HCEC 1CT (cell line): ENCODE data around the gene FBXL4.

Experiments
- DNase-seq: peaks from one replicate; pipeline ENCODE4 v3.0.0-alpha.2; 2017

Gene FBXL4

GRCh38 chr6:98836962-98837944, 110.5 kb downstream of the FBXL4 start:
- no peak for DNase-seq

- DNase-seq, result no peak
These were observed 111.5 kb downstream of the FBXL4 start for GRCh38 chr6:98836025-98836961.

DNA sequence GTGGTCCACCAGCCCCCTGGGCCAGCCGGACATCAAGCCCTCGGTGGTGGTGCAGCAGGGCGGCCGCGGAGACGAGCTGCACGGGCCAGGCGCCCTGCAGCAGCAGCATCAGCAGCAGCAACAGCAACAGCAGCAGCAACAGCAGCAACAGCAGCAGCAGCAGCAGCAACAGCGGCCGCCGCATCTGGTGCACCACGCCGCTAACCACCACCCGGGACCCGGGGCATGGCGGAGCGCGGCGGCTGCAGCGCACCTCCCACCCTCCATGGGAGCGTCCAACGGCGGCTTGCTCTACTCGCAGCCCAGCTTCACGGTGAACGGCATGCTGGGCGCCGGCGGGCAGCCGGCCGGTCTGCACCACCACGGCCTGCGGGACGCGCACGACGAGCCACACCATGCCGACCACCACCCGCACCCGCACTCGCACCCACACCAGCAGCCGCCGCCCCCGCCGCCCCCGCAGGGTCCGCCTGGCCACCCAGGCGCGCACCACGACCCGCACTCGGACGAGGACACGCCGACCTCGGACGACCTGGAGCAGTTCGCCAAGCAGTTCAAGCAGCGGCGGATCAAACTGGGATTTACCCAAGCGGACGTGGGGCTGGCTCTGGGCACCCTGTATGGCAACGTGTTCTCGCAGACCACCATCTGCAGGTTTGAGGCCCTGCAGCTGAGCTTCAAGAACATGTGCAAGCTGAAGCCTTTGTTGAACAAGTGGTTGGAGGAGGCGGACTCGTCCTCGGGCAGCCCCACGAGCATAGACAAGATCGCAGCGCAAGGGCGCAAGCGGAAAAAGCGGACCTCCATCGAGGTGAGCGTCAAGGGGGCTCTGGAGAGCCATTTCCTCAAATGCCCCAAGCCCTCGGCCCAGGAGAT, 112.4 kb downstream of the FBXL4 start:
- no peak for DNase-seq

GRCh38 chr6:98834060-98835031, 113.4 kb downstream of the FBXL4 start, which contains the start of gene POU3F2:
TSS of gene POU3F2 (plus strand) at chr6:98834574. CDS start at chr6:98834874, 300 bp downstream.
- DNase-seq, result peak; percentile 53

DNA sequence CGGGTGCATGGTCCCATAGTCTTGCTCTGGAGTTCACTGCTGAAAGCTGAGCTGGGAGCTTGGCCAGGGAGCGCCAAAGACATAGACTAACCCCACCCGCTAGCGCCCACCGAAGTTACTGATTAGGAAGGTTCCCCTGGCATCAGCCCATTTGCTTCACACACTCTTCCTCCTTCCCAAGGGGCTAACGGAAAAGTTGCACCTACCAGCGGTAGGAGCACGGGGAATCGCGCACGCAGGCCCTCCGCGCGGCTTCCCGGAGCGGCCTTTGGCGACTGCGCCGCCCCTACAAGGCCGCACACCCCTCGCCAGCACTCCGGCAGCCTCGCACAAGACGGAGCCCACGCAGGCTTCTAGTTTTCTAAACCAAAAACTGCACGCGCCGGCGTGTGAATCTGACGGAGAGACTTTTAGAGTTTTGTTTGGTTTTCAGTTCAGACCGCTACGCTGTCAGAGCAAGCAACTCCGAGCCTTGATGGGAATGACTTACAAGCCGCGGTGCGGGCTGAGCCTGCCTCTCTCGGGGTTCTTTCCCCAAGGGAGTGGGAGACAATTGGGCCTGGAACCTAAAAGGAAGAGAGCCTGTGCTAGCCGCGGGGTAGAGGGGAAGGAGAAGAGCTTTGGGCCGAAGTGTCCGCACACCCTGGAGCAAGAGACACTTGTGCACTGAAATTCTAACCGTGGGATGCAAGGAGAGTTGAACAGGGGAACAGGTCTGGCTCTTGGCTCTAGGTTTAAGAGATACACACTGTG, 114.3 kb downstream of the FBXL4 start:
- DNase-seq, result no peak

DNA sequence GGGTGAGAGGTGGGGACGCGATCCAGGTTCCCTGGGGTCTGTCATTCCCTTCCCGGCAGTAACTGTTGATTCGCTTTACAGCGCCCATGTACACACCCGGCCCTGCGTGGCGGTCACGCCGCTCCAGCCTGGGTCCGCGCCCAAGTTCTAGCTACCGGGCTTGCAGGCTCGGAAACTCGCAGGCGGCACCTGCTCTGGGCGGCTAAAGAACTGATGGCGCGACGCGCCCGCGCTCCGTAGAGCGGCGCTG, 114.8 kb downstream of the FBXL4 start:
- no peak for DNase-seq

- peak; percentile 76 for DNase-seq
These were observed 115.3 kb downstream of the FBXL4 start for GRCh38 chr6:98832284-98833056.

- DNase-seq, result no peak
These were observed 115.8 kb downstream of the FBXL4 start for GRCh38 chr6:98831959-98832283.

DNA sequence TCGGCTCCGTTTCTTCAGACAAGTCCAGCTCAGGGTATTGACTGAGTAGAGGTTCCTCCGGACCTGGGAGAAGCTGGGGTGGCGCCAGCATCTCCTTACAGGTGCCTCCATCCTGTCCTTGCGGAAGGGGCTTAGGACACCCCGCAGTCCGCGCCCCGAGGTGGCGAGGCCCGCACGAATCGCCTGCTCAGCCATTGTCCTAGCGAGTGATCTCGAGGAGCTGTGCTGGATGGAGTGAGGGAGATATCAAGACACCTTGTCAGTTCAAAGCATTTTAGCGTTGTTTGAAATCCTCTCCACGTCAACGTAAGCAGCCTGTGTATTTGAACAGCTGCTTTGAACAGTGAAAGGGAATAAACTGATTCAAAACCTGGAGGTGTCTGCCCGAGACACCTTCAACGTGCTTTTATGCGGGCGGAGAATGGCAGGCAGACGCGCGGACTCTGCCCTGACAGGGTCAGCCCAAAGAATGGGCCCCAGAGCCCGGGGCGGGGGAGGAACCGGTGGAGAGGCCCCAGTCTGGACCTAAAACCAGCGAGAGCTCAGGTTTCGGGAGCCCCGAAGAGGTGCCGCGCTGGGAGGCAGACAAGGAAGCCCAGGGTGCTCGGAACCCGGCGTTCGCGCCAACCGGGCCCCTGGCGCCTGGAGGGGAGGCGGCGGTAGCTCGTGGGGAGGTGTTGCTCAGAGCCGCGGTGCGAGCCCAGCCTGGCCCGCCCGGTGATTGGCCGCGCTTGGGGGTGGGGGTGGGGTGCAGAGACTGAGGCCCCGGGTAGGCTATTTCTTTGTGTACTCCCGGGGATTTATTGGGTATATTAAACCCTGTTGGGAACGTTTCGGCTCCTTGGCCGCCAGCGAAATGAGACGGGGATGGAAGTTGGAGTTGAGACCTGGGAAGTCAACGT, 116.4 kb downstream of the FBXL4 start:
- no peak for DNase-seq

GRCh38 chr6:98830146-98830545, 117.6 kb downstream of the FBXL4 start:
- DNase-seq, result no peak

DNA sequence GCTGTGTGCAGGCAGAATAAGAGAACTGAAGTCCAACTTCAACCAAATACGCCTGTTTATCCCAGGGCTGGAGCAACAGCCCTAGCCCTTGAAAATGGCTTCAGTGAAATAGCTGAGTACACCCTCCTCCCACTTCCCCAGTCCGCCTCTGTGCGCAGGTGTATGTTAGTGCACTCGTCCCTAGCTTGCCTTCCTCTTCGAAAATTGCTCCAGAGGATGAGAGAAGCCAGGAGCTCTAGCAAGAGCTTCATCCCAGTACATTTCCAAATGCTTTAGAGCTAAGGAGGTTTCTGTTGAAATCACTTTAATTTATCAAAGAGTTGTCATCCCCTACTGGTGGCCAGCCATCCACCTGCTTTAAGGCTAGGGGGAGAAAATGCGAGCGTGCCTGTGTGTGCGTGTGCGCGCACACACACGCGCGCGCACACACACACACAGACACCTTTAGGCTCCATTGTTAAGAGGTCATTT, 118.8 kb downstream of the FBXL4 start:
- no peak for DNase-seq

GRCh38 chr6:98828211-98828788, 119.4 kb downstream of the FBXL4 start:
- DNase-seq, result no peak

GRCh38 chr6:98827295-98828159, 120.2 kb downstream of the FBXL4 start:
- DNase-seq, result no peak

DNA sequence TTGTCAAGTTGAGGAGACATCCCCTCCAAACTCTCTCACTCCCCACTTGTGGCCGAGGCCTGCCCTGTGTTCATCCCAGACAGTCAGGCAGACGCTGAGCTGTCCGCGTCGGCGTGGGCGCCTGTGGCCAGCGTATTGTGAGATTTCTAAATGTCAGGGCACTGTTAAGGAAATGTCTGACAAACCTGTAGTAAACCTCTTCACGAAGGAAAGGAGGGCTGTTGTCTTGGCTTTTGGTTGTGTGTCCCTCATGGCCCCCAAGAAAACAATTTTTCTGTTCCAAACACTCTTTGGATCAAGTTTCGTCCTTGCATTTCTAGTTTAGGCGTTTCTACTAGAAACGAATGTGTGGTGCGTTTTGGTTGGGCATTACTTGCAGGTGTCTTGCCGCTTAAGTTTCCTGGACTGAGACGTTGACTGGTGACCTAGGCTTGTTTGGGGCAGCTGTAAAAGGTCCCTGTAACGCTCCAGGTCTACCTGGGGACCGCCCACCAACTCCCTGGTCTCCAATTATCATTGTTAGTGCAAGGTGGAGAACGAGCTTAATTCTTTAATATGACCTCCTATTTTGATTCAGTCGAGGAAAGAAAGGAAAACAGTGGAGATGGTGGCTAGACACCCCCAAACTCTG, 122.0 kb downstream of the FBXL4 start:
- DNase-seq, result no peak

DNA sequence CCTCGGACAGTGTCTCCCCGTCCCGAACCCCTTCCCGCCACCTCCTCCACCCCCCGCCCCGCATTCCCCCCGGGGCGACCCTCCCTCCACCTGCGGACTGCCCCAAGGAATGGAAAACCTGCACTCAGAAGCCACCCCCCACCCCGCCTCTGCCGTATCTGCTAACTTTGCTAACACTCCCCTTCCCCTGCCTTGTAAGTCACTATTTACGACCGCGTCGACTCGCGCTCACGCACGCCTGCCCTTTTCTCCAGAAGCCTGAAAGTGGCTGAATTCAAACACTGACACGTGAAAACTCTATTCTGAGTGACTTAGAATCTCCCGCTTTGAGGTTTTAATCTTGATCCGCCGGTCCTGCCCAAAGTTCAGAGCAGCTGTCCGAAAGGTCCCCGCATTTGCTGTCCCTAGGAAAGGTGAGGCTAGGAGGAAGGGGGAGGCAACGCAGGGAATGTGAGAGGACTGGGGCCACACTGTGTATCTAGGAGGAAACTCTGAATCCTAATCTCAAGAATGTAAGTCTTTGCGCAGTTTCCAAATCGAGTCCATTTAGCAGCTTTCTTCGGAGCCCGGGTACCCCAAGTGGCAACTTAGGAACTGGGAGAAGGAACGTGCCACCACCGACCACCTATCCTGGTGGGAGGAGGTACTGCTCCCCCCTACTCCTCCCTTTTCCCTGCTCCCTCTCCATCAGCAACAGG, 122.7 kb downstream of the FBXL4 start:
- no peak for DNase-seq
